IMR-90 (cell line): Measurements from ENCODE around the gene EGF. TPM values are rescaled to one million over a fixed set of nuclear protein-coding genes. Genes with fewer than 3 reads are reported as not detected.

ENCODE experiments used
- ATAC-seq: fragments of 200-7000 bp; cut with Tn5 transposase; 2 replicates; pipeline ENCODE4 v1.9.1; 2020; ENCODE audit warnings: low read depth, mild to moderate bottlenecking, moderate library complexity
- BruUV-seq: library from RNA; stranded (reverse); fragments of 400-500 nt; replicated peaks from 2 replicates; lab custom pipeline; 2021; lab: Mats Ljungman, UMichigan
- CTCF ChIA-PET: fragments of 300-600 bp; formaldehyde crosslinking; extraction: SDS; loops from one replicate; lab custom pipeline; 2021; ENCODE audit warnings: antibody characterized with exemption; lab: Yijun Ruan, JAX
- POLR2A ChIA-PET: fragments of 300-600 bp; sonication (Branson Sonifier 250); formaldehyde crosslinking; loops from one replicate; lab custom pipeline; 2022; ENCODE audit warnings: antibody characterized with exemption; ENCODE audit not compliant: unreplicated experiment; lab: Charles Lee
- DNase-seq: peaks from one replicate; pipeline ENCODE4 v3.0.0; 2013
- H2AFZ ChIP-seq: replicated peaks from 2 replicates; pipeline ENCODE3; 2013; ENCODE audit warnings: low read length, mild to moderate bottlenecking; ENCODE audit not compliant: poor library complexity
- H2AK5ac ChIP-seq: 2 replicates; pipeline ENCODE4 v1.6.1; 2013; ENCODE audit warnings: low read depth, low read length, inconsistent platforms
- H2AK9ac ChIP-seq: replicated peaks from 2 replicates; pipeline ENCODE3; 2013; ENCODE audit warnings: mild to moderate bottlenecking, low read depth, low read length, moderate library complexity; ENCODE audit not compliant: poor library complexity
- H2BK120ac ChIP-seq: 2 replicates; pipeline ENCODE4 v1.6.1; 2013; ENCODE audit warnings: low read depth, low read length, inconsistent platforms
- H2BK15ac ChIP-seq: 3 replicates; pipeline ENCODE4 v1.6.1; 2013; ENCODE audit warnings: low read depth, low read length, inconsistent platforms
- H2BK20ac ChIP-seq: 2 replicates; pipeline ENCODE4 v1.6.1; 2013; ENCODE audit warnings: low read depth, mild to moderate bottlenecking, inconsistent platforms, low read length, moderate library complexity
- H2BK5ac ChIP-seq: 2 replicates; pipeline ENCODE4 v1.6.1; 2013; ENCODE audit warnings: mild to moderate bottlenecking, low read depth, low read length, inconsistent platforms; ENCODE audit not compliant: poor library complexity, severe bottlenecking
- H3K14ac ChIP-seq: replicated peaks from 2 replicates; pipeline ENCODE4 v1.6.1; 2013; ENCODE audit warnings: low read depth, low read length, inconsistent platforms
- H3K18ac ChIP-seq: 2 replicates; pipeline ENCODE4 v1.6.1; 2013; ENCODE audit warnings: low read depth, low read length, control low read depth
- H3K23ac ChIP-seq: 2 replicates; pipeline ENCODE4 v1.6.1; 2013; ENCODE audit warnings: low read depth, low read length, inconsistent platforms
- H3K27ac ChIP-seq: 2 replicates; pipeline ENCODE4 v1.5.1; 2013; ENCODE audit warnings: mild to moderate bottlenecking, control low read depth, low read length; ENCODE audit not compliant: insufficient read depth
- H3K27me3 ChIP-seq: 2 replicates; pipeline ENCODE4 v1.6.1; 2013; ENCODE audit warnings: low read length; ENCODE audit not compliant: control insufficient read depth, insufficient read depth
- H3K36me3 ChIP-seq: 2 replicates; pipeline ENCODE4 v1.6.1; 2013; ENCODE audit warnings: low read length, mixed read lengths; ENCODE audit not compliant: control insufficient read depth, insufficient read depth
- H3K4ac ChIP-seq: 2 replicates; pipeline ENCODE4 v1.6.1; 2013; ENCODE audit warnings: low read depth, low read length, inconsistent platforms
- H3K4me1 ChIP-seq: 2 replicates; pipeline ENCODE4 v1.6.1; 2013; ENCODE audit warnings: low read length, mixed read lengths; ENCODE audit not compliant: control insufficient read depth, insufficient read depth
- H3K4me2 ChIP-seq: 2 replicates; pipeline ENCODE4 v1.6.1; 2013; ENCODE audit warnings: low read depth, mild to moderate bottlenecking, control low read depth, low read length, moderate library complexity
- H3K4me3 ChIP-seq: 2 replicates; pipeline ENCODE4 v1.5.1; 2013; ENCODE audit warnings: low read depth, mild to moderate bottlenecking, control low read depth, low read length, moderate library complexity; ENCODE audit not compliant: insufficient read depth
- H3K56ac ChIP-seq: 2 replicates; pipeline ENCODE4 v1.6.1; 2013; ENCODE audit warnings: low read length, inconsistent platforms; ENCODE audit not compliant: insufficient read depth; ENCODE audit errors: extremely low read depth
- H3K79me1 ChIP-seq, 2 experiments: 2 replicates each; pipeline ENCODE4 v1.6.1; 2013; ENCODE audit warnings: low read length in 2 of 2, inconsistent platforms in 1 of 2, low read depth in 1 of 2
- H3K9ac ChIP-seq: 2 replicates; pipeline ENCODE4 v1.6.1; 2013; ENCODE audit warnings: low read depth, low read length, control low read depth
- H3K9me1 ChIP-seq: 2 replicates; pipeline ENCODE4 v1.6.1; 2013; ENCODE audit warnings: low read length, inconsistent platforms; ENCODE audit not compliant: insufficient read depth
- H3K9me3 ChIP-seq: 2 replicates; pipeline ENCODE4 v1.6.1; 2013; ENCODE audit warnings: low read length; ENCODE audit not compliant: control insufficient read depth, insufficient read depth
- H4K20me1 ChIP-seq: 2 replicates; pipeline ENCODE4 v1.6.1; 2013; ENCODE audit warnings: low read length, inconsistent platforms; ENCODE audit not compliant: insufficient read depth
- H4K5ac ChIP-seq: 2 replicates; pipeline ENCODE4 v1.6.1; 2013; ENCODE audit warnings: mild to moderate bottlenecking, low read depth, low read length, control low read depth
- H4K8ac ChIP-seq, 2 experiments: 2 replicates each; pipeline ENCODE4 v1.6.1; 2013; ENCODE audit warnings: low read depth in 2 of 2, low read length in 2 of 2, control low read depth in 1 of 2, inconsistent platforms in 1 of 2
- H4K91ac ChIP-seq: 2 replicates; pipeline ENCODE4 v1.6.1; 2013; ENCODE audit warnings: low read depth, low read length, inconsistent platforms; ENCODE audit not compliant: insufficient read depth
- BHLHE40 ChIP-seq: fragments of 150-350 bp; IDR thresholded peaks from 2 replicates; pipeline ENCODE4 v1.6.1; 2016; ENCODE audit warnings: mild to moderate bottlenecking, low read depth, low read length
- CHD1 ChIP-seq: IDR thresholded peaks from 2 replicates; pipeline ENCODE4 v1.6.1; 2012; ENCODE audit warnings: low read depth, low read length, improper control_type of control experiment
- ELK1 ChIP-seq: fragments of 150-350 bp; IDR thresholded peaks from 2 replicates; pipeline ENCODE4 v1.6.1; 2016; ENCODE audit warnings: low read depth, mild to moderate bottlenecking, low read length, moderate library complexity, borderline replicate concordance
- FOS ChIP-seq: fragments of 150-350 bp; IDR thresholded peaks from 2 replicates; pipeline ENCODE4 v1.6.1; 2016; ENCODE audit warnings: low read depth, low read length
- MAFK ChIP-seq: IDR thresholded peaks from 2 replicates; pipeline ENCODE4 v1.6.1; 2012; ENCODE audit warnings: low read depth, low read length, improper control_type of control experiment
- MXI1 ChIP-seq: IDR thresholded peaks from 2 replicates; pipeline ENCODE4 v1.6.1; 2012; ENCODE audit warnings: low read depth, mild to moderate bottlenecking, low read length, moderate library complexity, borderline replicate concordance
- NFE2L2 ChIP-seq: fragments of 150-350 bp; IDR thresholded peaks from 2 replicates; pipeline ENCODE4 v1.6.1; 2016; ENCODE audit warnings: low read depth, mild to moderate bottlenecking, low read length
- RFX5 ChIP-seq: IDR thresholded peaks from 2 replicates; pipeline ENCODE4 v1.8.0; 2012; ENCODE audit warnings: low read depth, mild to moderate bottlenecking, low read length, moderate library complexity
- SMC3 ChIP-seq: fragments of 150-350 bp; IDR thresholded peaks from 2 replicates; pipeline ENCODE4 v1.6.1; 2016; ENCODE audit warnings: low read depth, mild to moderate bottlenecking, antibody characterized with exemption, low read length, moderate library complexity
- WGBS, 2 experiments: methylation state at CpG; one replicate each; pipeline versions ENCODE4 v1.1.5 to v1.1.7; 2013; ENCODE audit warnings: missing lambda C conversion rate in 2 of 2; ENCODE audit not compliant: insufficient read length in 1 of 2; ENCODE audit errors: extremely low coverage in 2 of 2; 5-methylcytosine and 5-hydroxymethylcytosine counted together
- dilution Hi-C: fragments of 300-500 bp; cut with HindIII; formaldehyde crosslinking; loops from one replicate; pipeline ENCODE4 v1.14.3; 2018; ENCODE audit warnings: low sequenced_read_pairs; ENCODE audit not compliant: unreplicated experiment
- in situ Hi-C: fragments of 300-500 bp; cut with MboI; formaldehyde crosslinking; loops from 3 replicates; pipeline ENCODE4 v1.14.3; 2019; ENCODE audit warnings: low sequenced_read_pairs, inconsistent platforms, mixed read lengths
- intact Hi-C: fragments of 100-400 bp; cut with micrococcal nuclease; formaldehyde crosslinking; loops from 2 replicates; pipeline ENCODE4 v1.10.0; 2022
- polyA plus RNA-seq, 3 experiments: library from polyadenylated mRNA; depleted of rRNA; stranded (reverse); fragments of >200 nt; gene quantifications; 2 replicates each; pipeline ENCODE4 v1.2.3, GENCODE V29; 2012; ENCODE audit warnings: low replicate concordance in 1 of 3
- total RNA-seq: library from RNA; depleted of rRNA; stranded (reverse); fragments of >200 nt; gene quantifications from 2 replicates; pipeline ENCODE4 v1.2.3, GENCODE V29; 2012

EGF gene
- total and polyA plus RNA-seq, 2 of the 4 experiments (the other 2 are of a cell fraction): 1.7 to 2.2 TPM

DNA sequence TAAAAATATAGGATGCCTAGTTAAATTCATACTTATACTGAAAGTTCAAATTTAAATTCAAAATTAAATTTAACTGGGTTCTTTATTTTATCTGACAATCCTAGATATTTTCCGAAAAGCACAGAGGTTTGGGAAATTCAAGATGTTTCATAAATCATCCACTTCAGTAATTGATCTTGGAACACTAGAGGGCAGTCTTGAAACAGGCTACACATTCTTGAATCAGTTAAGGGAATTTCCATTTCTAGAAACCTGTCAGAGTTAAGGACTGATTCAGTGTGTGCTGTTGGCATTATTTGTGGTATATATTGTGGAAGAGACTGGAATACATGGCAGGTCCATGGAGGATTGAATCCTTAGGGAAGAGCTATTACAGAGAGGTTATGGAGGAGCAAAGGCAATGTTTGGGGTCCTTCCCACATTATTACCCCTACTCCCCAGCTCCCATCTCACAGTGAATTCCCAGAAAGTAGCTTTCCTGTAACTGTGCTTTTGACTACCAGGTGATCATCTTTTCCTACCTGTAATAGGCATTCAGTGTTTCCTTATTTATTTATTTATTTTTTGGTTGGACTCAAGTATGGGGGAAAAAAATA is 92.9 kb downstream of the EGF start (continued):
- TF ChIP-seq ELK1 (no peak), MXI1 (no peak), FOS (no peak), BHLHE40 (no peak)

DNA sequence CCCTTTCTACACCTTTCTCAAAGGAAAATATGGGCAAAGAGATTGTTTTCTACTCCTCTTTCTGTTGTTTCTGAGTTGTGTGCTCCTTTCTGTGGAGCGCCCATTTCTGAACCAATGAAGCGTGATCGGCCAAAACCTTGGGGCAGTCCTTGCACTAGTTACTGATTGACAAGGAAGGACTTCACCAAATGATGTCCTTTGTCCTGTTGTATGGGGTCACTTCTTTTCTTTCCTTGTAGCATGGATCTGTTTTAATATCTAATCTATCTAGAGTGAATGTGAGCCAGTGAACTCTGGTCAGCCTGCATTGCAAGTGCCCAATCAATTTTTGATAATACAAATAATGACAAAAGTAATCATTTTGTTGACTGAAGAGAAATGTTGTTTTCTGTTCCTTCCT is 94.5 kb downstream of the EGF start:
- Histone ChIP-seq H3K27me3 (no peaks in the 10 kb centered on the region), H2BK20ac (no peak overlapping the region), H3K4ac (no peak overlapping the region), H2BK5ac (no peak overlapping the region), H3K23ac (no peak overlapping the region), H3K79me1 (no peaks in the 10 kb centered on the region), H4K8ac (no peak overlapping the region), H3K9me3 (no peaks in the 10 kb centered on the region), H2AK9ac (no peak overlapping the region), H3K27ac (no peak overlapping the region), H3K14ac (no peak overlapping the region), H4K20me1 (no peaks in the 10 kb centered on the region), H2AK5ac (no peak overlapping the region), H2AFZ (no peak overlapping the region), H3K4me2 (no peak overlapping the region), H2BK120ac (no peak overlapping the region), H3K36me3 (no peaks in the 10 kb centered on the region), H3K9ac (no peak overlapping the region), H3K4me1 (no peaks in the 10 kb centered on the region), H2BK15ac (no peak overlapping the region), H4K5ac (no peak overlapping the region), H3K18ac (no peak overlapping the region), H4K91ac (no peak overlapping the region), H3K4me3 (no peak overlapping the region), H3K56ac (no peak overlapping the region), H3K9me1 (no peaks in the 10 kb centered on the region)
- WGBS, 2 experiments: no CpG with 5 or more reads among the region's 3 CpGs
- ChIA-PET CTCF (interaction anchor here (5.4 kb wide), 1 partner anchor 504 kb away, joined by 52 read pairs; no protein-coding TSS in a partner anchor), POLR2A (no interaction called here)
- DNase-seq (no peak), ATAC-seq (no peak)
- intact Hi-C loops: loop anchor here (5.0 kb wide), 1 partner anchor 310 kb away; no protein-coding TSS in a partner anchor
- no TSS peak for BruUV-seq
- TF ChIP-seq FOS (no peak), CHD1 (no peak), NFE2L2 (no peak), RFX5 (no peak), BHLHE40 (no peak), SMC3 (no peak), MAFK (no peak)
- in situ Hi-C loops: loop anchor here (5.0 to 25.0 kb wide), 2 partner anchors 200 to 305 kb away; no protein-coding TSS in a partner anchor
- dilution Hi-C loops: no loop called here
